Measurements from ENCODE around the gene PEX6.
"Not testable (repeated sequence)": the region's sequence is repeated elsewhere in the genome, so short reads cannot be mapped to it uniquely, and the experiment has no call there.

Gene PEX6

GRCh38 chr6:42963855-42964605 is 15.0 kb downstream of the PEX6 start:
- Histone ChIP-seq H3K27ac (ENCODE audit: low read length) (no peak overlapping the region), H3K27me3 (ENCODE audit: control insufficient read depth, insufficient read depth, low read length) (no peaks in the 10 kb centered on the region), H3K36me3 (ENCODE audit: control insufficient read depth, insufficient read depth, low read length) (peaks cover 3% of the 10 kb centered on the region; the same call in 1 of the 2 replicates), H3K4me3 (ENCODE audit: low read length) (no peak overlapping the region), H3K4me1 (ENCODE audit: control insufficient read depth, insufficient read depth, low read length) (peaks cover 4% of the 10 kb centered on the region; the same call in 1 of the 2 replicates), H3K9me3 (ENCODE audit: control insufficient read depth, insufficient read depth, low read length) (no peaks in the 10 kb centered on the region)
- no CpG with 5 or more reads among the region's 9 CpGs for WGBS (ENCODE audit: insufficient coverage, insufficient read length)
- peak; percentile 82 for DNase-seq (ENCODE audit: low read depth, low spot score)

- H3K4me3 ChIP-seq (ENCODE audit: low read length): no peak overlapping the region
- no peak overlapping the region for H3K27ac ChIP-seq (ENCODE audit: low read length)
- peaks cover 4% of the 10 kb centered on the region; the same call in 1 of the 2 replicates for H3K4me1 ChIP-seq (ENCODE audit: control insufficient read depth, insufficient read depth, low read length)
- peaks cover 3% of the 10 kb centered on the region; the same call in 1 of the 2 replicates for H3K36me3 ChIP-seq (ENCODE audit: control insufficient read depth, insufficient read depth, low read length)
- no peaks in the 10 kb centered on the region for H3K27me3 ChIP-seq (ENCODE audit: control insufficient read depth, insufficient read depth, low read length)
- DNase-seq (ENCODE audit: low read depth, low spot score): no peak
- no peaks in the 10 kb centered on the region for H3K9me3 ChIP-seq (ENCODE audit: control insufficient read depth, insufficient read depth, low read length)
- no CpG with 5 or more reads among the region's 12 CpGs for WGBS (ENCODE audit: insufficient coverage, insufficient read length)
These were observed 15.7 kb downstream of the PEX6 start for GRCh38 chr6:42963179-42963854.

GRCh38 chr6:42962502-42963178 is 16.3 kb downstream of the PEX6 start:
- H3K27me3 ChIP-seq (ENCODE audit: control insufficient read depth, insufficient read depth, low read length): no peaks in the 10 kb centered on the region
- no CpG with 5 or more reads among the region's 13 CpGs for WGBS (ENCODE audit: insufficient coverage, insufficient read length)
- H3K9me3 ChIP-seq (ENCODE audit: control insufficient read depth, insufficient read depth, low read length): no peaks in the 10 kb centered on the region
- peaks cover 4% of the 10 kb centered on the region; the same call in 1 of the 2 replicates for H3K4me1 ChIP-seq (ENCODE audit: control insufficient read depth, insufficient read depth, low read length)
- H3K36me3 ChIP-seq (ENCODE audit: control insufficient read depth, insufficient read depth, low read length): peaks cover 3% of the 10 kb centered on the region; the same call in 1 of the 2 replicates
- no peak for DNase-seq (ENCODE audit: low read depth, low spot score)
- H3K27ac ChIP-seq (ENCODE audit: low read length): no peak overlapping the region
- no peak overlapping the region for H3K4me3 ChIP-seq (ENCODE audit: low read length)

- no peak for DNase-seq (ENCODE audit: low read depth, low spot score)
- no peaks in the 10 kb centered on the region; the same call in 1 of the 2 replicates for H3K36me3 ChIP-seq (ENCODE audit: control insufficient read depth, insufficient read depth, low read length)
- no CpG with 5 or more reads among the region's 12 CpGs for WGBS (ENCODE audit: insufficient coverage, insufficient read length)
- H3K27me3 ChIP-seq (ENCODE audit: control insufficient read depth, insufficient read depth, low read length): no peaks in the 10 kb centered on the region
- H3K4me1 ChIP-seq (ENCODE audit: control insufficient read depth, insufficient read depth, low read length): peaks cover 4% of the 10 kb centered on the region; the same call in 1 of the 2 replicates
- no peak overlapping the region for H3K4me3 ChIP-seq (ENCODE audit: low read length)
- H3K27ac ChIP-seq (ENCODE audit: low read length): no peak overlapping the region
- H3K9me3 ChIP-seq (ENCODE audit: control insufficient read depth, insufficient read depth, low read length): no peaks in the 10 kb centered on the region
These were observed 16.9 kb downstream of the PEX6 start for GRCh38 chr6:42962096-42962495.

GRCh38 chr6:42961020-42961470 is 17.9 kb downstream of the PEX6 start:
- Histone ChIP-seq H3K9me3 (ENCODE audit: control insufficient read depth, insufficient read depth, low read length) (no peaks in the 10 kb centered on the region), H3K36me3 (ENCODE audit: control insufficient read depth, insufficient read depth, low read length) (no peaks in the 10 kb centered on the region), H3K4me3 (ENCODE audit: low read length) (peak overlapping the region; percentile 61; the same call in 1 of the 2 replicates), H3K27ac (ENCODE audit: low read length) (no peak overlapping the region), H3K4me1 (ENCODE audit: control insufficient read depth, insufficient read depth, low read length) (peaks cover 4% of the 10 kb centered on the region; the same call in 1 of the 2 replicates), H3K27me3 (ENCODE audit: control insufficient read depth, insufficient read depth, low read length) (no peaks in the 10 kb centered on the region)
- no CpG with 5 or more reads among the region's 15 CpGs for WGBS (ENCODE audit: insufficient coverage, insufficient read length)
- DNase-seq (ENCODE audit: low read depth, low spot score): no peak

GRCh38 chr6:42960243-42961019 is 18.6 kb downstream of the PEX6 start, which contains the start of gene GNMT:
Gene GNMT, plus strand, starts transcription at chr6:42960754. Its CDS starts 14 bp downstream, at chr6:42960768.
- Histone ChIP-seq H3K36me3 (ENCODE audit: control insufficient read depth, insufficient read depth, low read length) (no peaks in the 10 kb centered on the region), H3K27me3 (ENCODE audit: control insufficient read depth, insufficient read depth, low read length) (no peaks in the 10 kb centered on the region), H3K27ac (ENCODE audit: low read length) (no peak within 1 kb of the TSS), H3K4me1 (ENCODE audit: control insufficient read depth, insufficient read depth, low read length) (peaks cover 4% of the 10 kb centered on the region; the same call in 1 of the 2 replicates), H3K9me3 (ENCODE audit: control insufficient read depth, insufficient read depth, low read length) (no peaks in the 10 kb centered on the region), H3K4me3 (ENCODE audit: low read length) (peak within 1 kb of the TSS; percentile 61; the same call in 1 of the 2 replicates)
- no peak for DNase-seq (ENCODE audit: low read depth, low spot score)
- WGBS (ENCODE audit: insufficient coverage, insufficient read length): no CpG with 5 or more reads among the region's 62 CpGs

GRCh38 chr6:42959917-42960242 is 19.1 kb downstream of the PEX6 start:
- WGBS (ENCODE audit: insufficient coverage, insufficient read length): no CpG with 5 or more reads among the region's 13 CpGs
- no peak overlapping the region for H3K27ac ChIP-seq (ENCODE audit: low read length)
- peaks cover 4% of the 10 kb centered on the region; the same call in 1 of the 2 replicates for H3K4me1 ChIP-seq (ENCODE audit: control insufficient read depth, insufficient read depth, low read length)
- H3K4me3 ChIP-seq (ENCODE audit: low read length): peak overlapping the region; percentile 61; the same call in 1 of the 2 replicates
- DNase-seq (ENCODE audit: low read depth, low spot score): no peak
- no peaks in the 10 kb centered on the region for H3K9me3 ChIP-seq (ENCODE audit: control insufficient read depth, insufficient read depth, low read length)
- no peaks in the 10 kb centered on the region for H3K36me3 ChIP-seq (ENCODE audit: control insufficient read depth, insufficient read depth, low read length)
- no peaks in the 10 kb centered on the region for H3K27me3 ChIP-seq (ENCODE audit: control insufficient read depth, insufficient read depth, low read length)

- no peaks in the 10 kb centered on the region for H3K36me3 ChIP-seq (ENCODE audit: control insufficient read depth, insufficient read depth, low read length)
These were observed 20.9 kb downstream of the PEX6 start for GRCh38 chr6:42958125-42958524.

GRCh38 chr6:42954405-42954804 is 24.6 kb downstream of the PEX6 start:
- WGBS (ENCODE audit: insufficient coverage, insufficient read length): no CpG with 5 or more reads among the region's 4 CpGs
- not testable (repeated sequence) for H3K4me3 ChIP-seq (ENCODE audit: low read length); DNase-seq (ENCODE audit: low read depth, low spot score); H3K27ac ChIP-seq (ENCODE audit: low read length); H3K36me3 ChIP-seq (ENCODE audit: control insufficient read depth, insufficient read depth, low read length); H3K4me1 ChIP-seq (ENCODE audit: control insufficient read depth, insufficient read depth, low read length); H3K27me3 ChIP-seq (ENCODE audit: control insufficient read depth, insufficient read depth, low read length); H3K9me3 ChIP-seq (ENCODE audit: control insufficient read depth, insufficient read depth, low read length)

More at GRCh38 chr6:42958125-42958524, 20.9 kb downstream of the PEX6 start:
- DNase-seq (ENCODE audit: low read depth, low spot score): no peak
- H3K9me3 ChIP-seq (ENCODE audit: control insufficient read depth, insufficient read depth, low read length): no peaks in the 10 kb centered on the region
- no peaks in the 10 kb centered on the region for H3K27me3 ChIP-seq (ENCODE audit: control insufficient read depth, insufficient read depth, low read length)
- peaks cover 2% of the 10 kb centered on the region; the same call in 1 of the 2 replicates for H3K4me1 ChIP-seq (ENCODE audit: control insufficient read depth, insufficient read depth, low read length)
- H3K27ac ChIP-seq (ENCODE audit: low read length): no peak overlapping the region
- WGBS (ENCODE audit: insufficient coverage, insufficient read length): no CpG with 5 or more reads among the region's 8 CpGs
- no peak overlapping the region for H3K4me3 ChIP-seq (ENCODE audit: low read length)

Measured in iPS DF 6.9 (cell line).